GM19099 (cell line): ENCODE data around the gene GRIN2D.

Experiments used
- POLR2A ChIP-seq: IDR thresholded peaks from 3 replicates; pipeline ENCODE4 v1.6.1; 2011; ENCODE audit warnings: low read depth; ENCODE audit not compliant: insufficient read length; ENCODE audit errors: extremely low read depth

Gene GRIN2D

DNA sequence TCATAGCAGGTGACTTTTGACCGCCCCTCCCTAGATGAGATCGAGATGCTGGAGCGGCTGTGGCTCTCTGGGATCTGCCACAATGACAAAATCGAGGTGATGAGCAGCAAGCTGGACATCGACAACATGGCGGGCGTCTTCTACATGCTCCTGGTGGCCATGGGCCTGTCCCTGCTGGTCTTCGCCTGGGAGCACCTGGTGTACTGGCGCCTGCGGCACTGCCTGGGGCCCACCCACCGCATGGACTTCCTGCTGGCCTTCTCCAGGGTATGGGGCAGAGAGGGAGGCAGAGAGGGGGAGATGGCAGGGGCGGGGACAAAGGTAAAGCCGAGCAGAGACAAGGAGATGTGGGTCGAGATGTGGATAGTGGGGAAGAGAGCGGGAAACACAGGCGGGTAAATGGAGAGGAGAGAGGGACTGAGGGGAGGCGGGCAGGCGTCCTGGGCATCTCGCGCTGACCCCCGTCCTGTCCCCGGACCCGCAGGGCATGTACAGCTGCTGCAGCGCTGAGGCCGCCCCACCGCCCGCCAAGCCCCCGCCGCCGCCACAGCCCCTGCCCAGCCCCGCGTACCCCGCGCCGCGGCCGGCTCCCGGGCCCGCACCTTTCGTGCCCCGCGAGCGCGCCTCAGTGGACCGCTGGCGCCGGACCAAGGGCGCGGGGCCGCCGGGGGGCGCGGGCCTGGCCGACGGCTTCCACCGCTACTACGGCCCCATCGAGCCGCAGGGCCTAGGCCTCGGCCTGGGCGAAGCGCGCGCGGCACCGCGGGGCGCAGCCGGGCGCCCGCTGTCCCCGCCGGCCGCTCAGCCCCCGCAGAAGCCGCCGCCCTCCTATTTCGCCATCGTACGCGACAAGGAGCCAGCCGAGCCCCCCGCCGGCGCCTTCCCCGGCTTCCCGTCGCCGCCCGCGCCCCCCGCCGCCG lies 48.9 kb downstream of the GRIN2D start:
- TF ChIP-seq POLR2A, result no peak

DNA sequence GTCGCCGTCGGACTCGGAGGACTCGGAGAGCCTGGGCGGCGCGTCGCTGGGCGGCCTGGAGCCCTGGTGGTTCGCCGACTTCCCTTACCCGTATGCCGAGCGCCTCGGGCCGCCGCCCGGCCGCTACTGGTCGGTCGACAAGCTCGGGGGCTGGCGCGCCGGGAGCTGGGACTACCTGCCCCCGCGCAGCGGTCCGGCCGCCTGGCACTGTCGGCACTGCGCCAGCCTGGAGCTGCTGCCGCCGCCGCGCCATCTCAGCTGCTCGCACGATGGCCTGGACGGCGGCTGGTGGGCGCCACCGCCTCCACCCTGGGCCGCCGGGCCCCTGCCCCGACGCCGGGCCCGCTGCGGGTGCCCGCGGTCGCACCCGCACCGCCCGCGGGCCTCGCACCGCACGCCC lies 49.8 kb downstream of the GRIN2D start:
- no peak for TF ChIP-seq POLR2A
